D721Med (cell line): ENCODE measurements around the gene NIM1K.

Source experiments
- DNase-seq: peaks from one replicate; pipeline ENCODE4 v3.0.0; 2011; ENCODE audit warnings: low spot score; ENCODE audit not compliant: insufficient read length
- FAIRE-seq: peaks from 2 replicates; lab custom pipeline; 2011; peaks lifted over from hg19 to GRCh38; lab: Jason Lieb, UNC
- TF ChIP-seq, protein P1 (sequence below): IDR thresholded peaks from 2 replicates; pipeline ENCODE4 v1.5.1; 2012; ENCODE audit warnings: mild to moderate bottlenecking, control low read depth; ENCODE audit not compliant: insufficient read depth; ENCODE audit errors: missing control alignments

The NIM1K gene

DNA sequence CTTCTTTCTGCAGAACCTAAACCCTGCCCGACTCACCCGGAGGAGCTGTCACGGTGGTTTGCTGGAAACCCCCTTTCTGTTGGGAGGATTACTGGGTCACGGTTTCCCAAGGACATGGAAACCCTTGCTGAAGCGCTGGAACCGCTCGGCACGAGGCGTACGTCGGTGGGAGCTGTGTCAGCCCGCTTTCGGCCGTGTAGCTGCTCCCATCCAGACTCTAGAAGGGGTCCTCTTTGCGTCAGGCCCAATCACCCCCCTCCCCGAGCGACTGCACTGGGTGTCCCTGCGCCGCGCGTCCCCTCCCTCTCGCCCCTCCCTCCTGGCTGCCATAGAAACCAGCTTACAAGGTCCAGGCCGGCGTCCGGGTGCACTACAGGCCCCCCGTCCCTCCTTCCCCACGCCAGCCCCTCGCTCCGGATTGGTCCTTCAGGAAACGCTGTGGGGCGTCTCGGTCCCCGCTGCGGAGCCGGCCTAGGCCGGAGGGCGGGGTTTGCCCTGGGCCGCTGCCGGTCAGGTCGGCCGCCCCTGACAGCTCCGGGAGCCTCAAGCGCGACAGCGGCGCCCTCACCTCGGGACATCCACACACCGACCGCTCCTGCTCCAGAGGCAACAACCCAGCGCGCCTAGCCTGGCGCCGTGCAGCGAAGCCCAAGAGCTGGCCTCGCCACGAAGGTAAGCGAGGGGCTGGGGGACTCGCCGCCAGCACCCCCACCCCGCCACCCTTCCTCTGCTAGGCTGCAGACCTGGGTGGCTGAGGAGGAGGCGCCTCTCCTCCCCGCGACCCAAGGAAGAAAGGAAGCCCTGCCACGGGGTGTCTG is at the start of gene NIM1K:
Gene NIM1K, plus strand, starts transcription at position 486 of the 818 bp plus-strand sequence. CDS start 53,551 bp downstream, outside the sequence.
- DNase-seq, result peak; percentile 62
- FAIRE-seq, result no peak
- TF ChIP-seq, protein P1, sequence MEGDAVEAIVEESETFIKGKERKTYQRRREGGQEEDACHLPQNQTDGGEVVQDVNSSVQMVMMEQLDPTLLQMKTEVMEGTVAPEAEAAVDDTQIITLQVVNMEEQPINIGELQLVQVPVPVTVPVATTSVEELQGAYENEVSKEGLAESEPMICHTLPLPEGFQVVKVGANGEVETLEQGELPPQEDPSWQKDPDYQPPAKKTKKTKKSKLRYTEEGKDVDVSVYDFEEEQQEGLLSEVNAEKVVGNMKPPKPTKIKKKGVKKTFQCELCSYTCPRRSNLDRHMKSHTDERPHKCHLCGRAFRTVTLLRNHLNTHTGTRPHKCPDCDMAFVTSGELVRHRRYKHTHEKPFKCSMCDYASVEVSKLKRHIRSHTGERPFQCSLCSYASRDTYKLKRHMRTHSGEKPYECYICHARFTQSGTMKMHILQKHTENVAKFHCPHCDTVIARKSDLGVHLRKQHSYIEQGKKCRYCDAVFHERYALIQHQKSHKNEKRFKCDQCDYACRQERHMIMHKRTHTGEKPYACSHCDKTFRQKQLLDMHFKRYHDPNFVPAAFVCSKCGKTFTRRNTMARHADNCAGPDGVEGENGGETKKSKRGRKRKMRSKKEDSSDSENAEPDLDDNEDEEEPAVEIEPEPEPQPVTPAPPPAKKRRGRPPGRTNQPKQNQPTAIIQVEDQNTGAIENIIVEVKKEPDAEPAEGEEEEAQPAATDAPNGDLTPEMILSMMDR, result no peak

DNA sequence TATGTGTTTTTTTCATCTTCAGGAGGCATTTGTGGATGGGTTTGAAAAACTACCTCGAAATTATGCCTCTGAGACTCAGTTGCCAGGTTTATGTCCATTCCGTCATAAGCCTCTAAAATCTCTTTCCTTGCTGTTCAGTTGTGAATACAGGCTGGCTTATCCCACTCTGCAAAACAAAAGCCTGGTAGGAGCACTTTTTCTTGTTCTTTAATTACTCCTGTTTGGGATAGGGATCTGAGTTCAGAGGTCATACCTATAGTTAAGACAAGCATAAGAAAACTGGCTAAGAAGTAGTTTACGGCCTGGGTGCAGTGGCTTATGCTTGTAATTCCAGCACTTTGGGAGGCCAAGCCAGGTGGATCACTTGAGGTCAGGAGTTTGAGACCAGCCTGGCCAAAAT is 47.0 kb upstream of the NIM1K start:
- FAIRE-seq (no peak), DNase-seq (no peak)
- TF ChIP-seq, protein P1, result no peak

DNA sequence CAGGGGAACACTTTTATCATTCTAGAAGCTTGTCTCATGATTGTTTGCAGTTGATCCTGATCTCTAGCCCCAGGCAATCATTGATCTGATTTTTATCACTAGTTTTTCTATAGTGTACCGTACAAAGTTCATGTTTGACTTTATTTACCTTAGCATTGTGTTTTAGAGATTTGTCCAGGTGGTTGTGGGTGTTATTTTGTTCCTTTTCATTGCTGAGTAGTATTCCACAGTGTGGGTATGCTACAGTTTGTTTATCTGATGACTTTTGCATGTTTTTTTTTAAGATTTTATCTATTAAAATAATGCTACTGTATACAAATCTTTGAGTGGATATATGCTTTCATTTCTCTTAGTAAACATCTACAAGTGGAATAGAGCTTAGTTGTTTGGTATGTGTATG is 45.1 kb upstream of the NIM1K start:
- FAIRE-seq, result no peak
- no peak for DNase-seq
- TF ChIP-seq, protein P1, result no peak

DNA sequence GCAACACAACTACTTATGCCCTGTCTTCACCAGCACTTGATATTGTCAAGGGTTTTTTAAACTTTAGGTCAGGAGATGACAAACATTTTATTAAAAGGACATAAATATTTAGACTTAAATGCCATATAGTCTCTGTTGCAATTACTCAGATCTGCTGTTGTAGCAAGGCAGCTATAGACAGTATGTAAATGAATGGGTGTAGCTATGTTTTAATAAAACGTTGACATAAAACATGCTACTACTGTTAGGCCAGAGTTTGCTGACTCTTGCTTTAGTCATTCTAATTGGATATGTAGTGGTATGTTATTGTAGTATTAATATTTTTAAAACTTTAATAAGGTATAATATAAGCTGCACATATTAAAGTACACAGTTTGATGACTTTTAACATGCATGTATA is 43.6 kb upstream of the NIM1K start:
- TF ChIP-seq, protein P1, result no peak
- FAIRE-seq (no peak), DNase-seq (no peak)

DNA sequence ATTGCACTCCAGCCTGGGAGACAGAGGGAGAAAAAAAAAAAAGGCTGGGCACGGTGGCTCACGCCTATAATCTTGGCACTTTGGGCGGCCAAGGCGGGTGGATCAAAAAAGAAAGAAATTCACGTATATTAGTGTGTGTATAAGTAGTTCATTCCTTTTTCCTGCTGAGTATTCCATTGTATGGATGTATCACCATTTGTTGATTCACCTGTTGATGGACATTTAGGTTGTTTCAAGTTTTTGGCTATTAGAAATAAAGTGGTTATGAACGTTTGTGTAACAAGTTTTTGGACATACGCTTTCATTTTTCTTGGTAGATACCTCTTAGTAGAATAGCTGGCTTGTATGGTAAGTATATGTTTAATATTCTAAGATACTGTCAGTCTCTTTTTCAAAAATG is 42.8 kb upstream of the NIM1K start:
- TF ChIP-seq, protein P1, result no peak
- no peak for DNase-seq
- FAIRE-seq, result no peak

DNA sequence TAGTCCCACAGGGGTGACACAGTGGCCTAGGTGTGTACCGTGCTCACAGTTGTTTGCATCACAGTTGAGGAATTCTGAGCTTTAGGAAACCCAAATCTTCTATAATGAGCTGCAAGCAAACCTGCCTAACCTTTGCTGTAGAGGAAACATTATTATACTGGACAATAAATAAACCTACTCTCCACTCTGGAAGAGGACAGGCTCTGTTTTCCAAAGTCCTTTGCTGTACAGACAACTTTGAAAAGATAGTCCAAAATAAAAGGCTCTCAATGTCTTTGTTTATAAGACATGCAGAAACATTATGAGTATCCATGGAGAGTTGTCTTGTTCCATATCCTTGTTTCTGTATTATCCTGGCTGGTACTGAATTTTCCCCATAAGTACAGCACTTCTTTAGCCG is 42.0 kb upstream of the NIM1K start:
- TF ChIP-seq, protein P1, result no peak
- FAIRE-seq, result no peak
- DNase-seq, result no peak

DNA sequence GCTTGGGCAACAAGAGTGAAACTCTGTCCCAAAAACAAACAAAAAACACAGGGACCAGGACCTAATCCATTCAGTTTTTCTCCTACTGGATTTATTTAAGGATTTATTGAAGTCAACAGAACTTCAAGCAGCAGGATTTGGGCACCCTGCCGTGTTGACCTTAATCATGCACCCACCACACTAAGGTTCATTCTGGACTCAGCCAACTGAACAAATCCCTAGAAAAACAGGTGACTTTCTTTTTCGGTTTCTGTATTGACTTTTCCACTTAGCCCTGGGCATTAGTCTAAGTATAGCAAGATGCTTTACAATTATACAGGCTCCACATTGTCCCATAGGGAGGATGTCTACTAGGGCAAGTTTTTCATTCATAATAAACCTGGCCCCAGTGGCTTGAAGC is 41.3 kb upstream of the NIM1K start:
- DNase-seq, result no peak
- TF ChIP-seq, protein P1, result no peak
- FAIRE-seq, result no peak
